Smooth muscle cell of the coronary artery (primary cell): ENCODE results near the gene ABCG5. TPM values are rescaled to one million over a fixed set of nuclear protein-coding genes. Genes with fewer than 3 reads are reported as not detected.

Experiments used
- total RNA-seq: library from RNA; depleted of rRNA; stranded (reverse); fragments of >200 nt; gene quantifications from 2 replicates; pipeline ENCODE4 v1.2.3, GENCODE V29; 2014; ENCODE audit warnings: low replicate concordance

ABCG5 gene
- total RNA-seq, result not detected in 2 replicates

DNA sequence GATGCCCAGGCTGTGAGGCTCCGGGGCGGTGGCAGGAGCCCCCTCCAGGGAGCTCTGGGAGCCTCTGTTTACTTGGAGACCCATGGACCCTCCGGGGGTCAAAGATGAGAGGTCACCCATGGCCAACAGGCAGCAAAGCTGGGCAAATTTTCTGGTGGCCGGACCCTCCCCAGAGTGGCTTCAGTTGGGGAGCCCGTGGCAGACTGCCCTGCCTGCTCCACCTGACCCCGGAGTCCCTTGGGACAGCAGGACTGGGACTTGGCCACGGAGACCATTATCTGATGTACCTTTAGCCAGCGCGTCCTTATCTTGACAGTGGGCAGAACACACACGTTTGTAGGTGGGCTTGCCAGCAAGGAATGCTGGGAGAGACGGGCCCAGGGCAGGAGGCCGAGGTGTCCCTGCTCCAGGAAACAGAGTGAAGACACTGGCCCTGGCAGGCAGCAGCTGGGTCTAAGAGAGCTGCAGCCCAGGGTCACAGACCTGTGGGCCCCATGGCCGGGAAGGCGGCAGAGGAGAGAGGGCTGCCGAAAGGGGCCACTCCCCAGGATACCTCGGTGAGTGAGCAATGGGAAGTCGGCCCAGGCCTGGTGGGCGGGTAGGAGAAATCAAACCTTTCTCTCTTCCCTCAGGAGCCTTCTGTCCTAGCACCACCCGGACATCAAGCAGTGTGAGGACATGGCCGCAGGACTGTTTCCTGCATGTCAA is at the start of gene ABCG5, which contains the start of gene ABCG8:
ABCG5 (minus strand) TSS at position 280 of the 708 bp plus-strand sequence; CDS start at position 120, 160 bp downstream.
ABCG8 (plus strand) TSS at position 412 of the 708 bp plus-strand sequence; CDS start at position 495, 83 bp downstream.

DNA sequence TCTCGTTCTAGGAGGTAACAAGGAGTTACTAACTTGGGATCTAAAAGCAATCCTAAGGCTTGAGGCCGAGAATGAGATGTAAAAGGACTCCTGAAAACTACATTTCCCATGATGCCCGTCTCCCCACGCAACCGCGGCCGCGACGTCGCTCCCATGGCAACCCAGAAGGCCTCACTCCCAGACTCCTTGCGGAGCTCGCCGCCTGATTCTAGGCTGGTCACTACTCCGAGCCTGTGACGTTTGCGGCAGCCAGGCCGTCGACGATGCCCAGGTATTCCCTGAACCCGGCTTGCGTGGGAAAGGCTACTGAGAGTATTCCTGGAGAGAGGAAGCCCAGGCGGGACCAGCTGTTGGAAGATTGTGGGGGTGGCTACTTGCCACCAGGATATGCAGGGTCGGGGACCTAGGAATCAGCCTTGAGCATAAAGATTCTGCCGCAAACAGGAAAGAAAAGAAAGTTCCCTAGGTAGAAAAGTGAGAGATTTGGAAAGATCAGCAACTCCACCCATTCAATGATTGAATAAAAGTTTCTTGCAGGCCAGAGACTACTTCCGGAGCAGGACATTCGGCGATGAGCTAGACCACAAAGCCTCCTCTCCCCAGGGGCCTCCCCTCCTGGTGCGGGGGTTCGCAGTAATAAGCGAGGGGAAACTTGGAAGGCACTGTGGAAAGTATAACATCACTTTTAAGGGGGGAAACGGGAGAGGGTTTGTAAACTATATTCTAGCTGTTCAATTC is 64.6 kb downstream of the ABCG5 start, which contains the start of gene DYNC2LI1:
DYNC2LI1 (plus strand) TSS at position 164 of the 738 bp plus-strand sequence; CDS start at position 264, 100 bp downstream.

Other genes starting within 250 kb of the ABCG5 start
- gene THADA, start 242.8 kb downstream of the ABCG5 start, total RNA-seq, result 26.6 and 41.3 TPM in 2 replicates
- 0.60 and 2.1 TPM in 2 replicates for gene PLEKHH2, start 201.6 kb downstream of the ABCG5 start, total RNA-seq
- 0.12 and 0.30 TPM in 2 replicates for gene C1GALT1C1L, start 162.4 kb downstream of the ABCG5 start, total RNA-seq
- gene DYNC2LI1, start 64.8 kb downstream of the ABCG5 start, total RNA-seq, result 6.0 and 15.6 TPM in 2 replicates
- gene ABCG8, start 132 bp upstream of the ABCG5 start, total RNA-seq, result not detected in 2 replicates
- gene LRPPRC, start 157.2 kb upstream of the ABCG5 start, total RNA-seq, result 34.6 and 39.2 TPM in 2 replicates